Activated effector memory CD4-positive, alpha-beta T cell treated with anti-CD3 and anti-CD28 coated beads, Interleukin-2, amount 50 U/mL, for 16 hours (primary cell): ENCODE data around the gene CMTM4.
"Not testable (repeated sequence)": the region's sequence is repeated elsewhere in the genome, so short reads cannot be mapped to it uniquely, and the experiment has no call there.

Experiments used
- DNase-seq: peaks from one replicate; pipeline ENCODE4 v3.0.0-alpha.2; 2020

CMTM4 gene

GRCh38 chr16:66703406-66704215, 7.1 kb upstream of the CMTM4 start:
- DNase-seq, result no peak

- DNase-seq, result no peak
Observed at GRCh38 chr16:66701516-66701915, 5.0 kb upstream of the CMTM4 start.

- DNase-seq, result no peak
Observed at GRCh38 chr16:66701026-66701425, 4.5 kb upstream of the CMTM4 start.

GRCh38 chr16:66699898-66700297, 3.4 kb upstream of the CMTM4 start:
- no peak for DNase-seq

GRCh38 chr16:66698046-66698445, 1.5 kb upstream of the CMTM4 start:
- DNase-seq, result no peak

GRCh38 chr16:66695935-66696668, 441 bp downstream of the CMTM4 start:
- peak; percentile 62 for DNase-seq

- no peak for DNase-seq
Observed at GRCh38 chr16:66695471-66695934, 1.0 kb downstream of the CMTM4 start.

GRCh38 chr16:66693149-66693548, 3.4 kb downstream of the CMTM4 start:
- no peak for DNase-seq

- no peak for DNase-seq
Observed at GRCh38 chr16:66692341-66692740, 4.2 kb downstream of the CMTM4 start.

GRCh38 chr16:66691234-66691633, 5.3 kb downstream of the CMTM4 start:
- no peak for DNase-seq

- DNase-seq, result no peak
Observed at GRCh38 chr16:66690106-66690847, 6.3 kb downstream of the CMTM4 start.

- DNase-seq, result no peak
Observed at GRCh38 chr16:66689282-66689681, 7.3 kb downstream of the CMTM4 start.

GRCh38 chr16:66687906-66688625, 8.5 kb downstream of the CMTM4 start:
- no peak for DNase-seq

- not testable (repeated sequence) for DNase-seq
Observed at GRCh38 chr16:66685501-66686115, 10.9 kb downstream of the CMTM4 start.

- no peak for DNase-seq
Observed at GRCh38 chr16:66682271-66682670, 14.3 kb downstream of the CMTM4 start.

- no peak for DNase-seq
Observed at GRCh38 chr16:66681676-66682075, 14.9 kb downstream of the CMTM4 start.

GRCh38 chr16:66678337-66678736, 18.2 kb downstream of the CMTM4 start:
- no peak for DNase-seq

- no peak for DNase-seq
Observed at GRCh38 chr16:66677836-66678235, 18.7 kb downstream of the CMTM4 start.

- no peak for DNase-seq
Observed at GRCh38 chr16:66677179-66677578, 19.4 kb downstream of the CMTM4 start.

- no peak for DNase-seq
Observed at GRCh38 chr16:66676599-66676998, 19.9 kb downstream of the CMTM4 start.

GRCh38 chr16:66673691-66674090, 22.9 kb downstream of the CMTM4 start:
- DNase-seq, result no peak

GRCh38 chr16:66670691-66671388, 25.7 kb downstream of the CMTM4 start:
- DNase-seq, result no peak
